GM18867 (cell line): ENCODE results near the gene COPE.
"Not testable (repeated sequence)": the region's sequence is repeated elsewhere in the genome, so short reads cannot be mapped to it uniquely, and the experiment has no call there.

Source experiments
- ATAC-seq: cut with Tn5 transposase; IDR thresholded peaks from one replicate; pipeline ENCODE4 v1.9.1; 2021; ENCODE audit warnings: mild to moderate bottlenecking, moderate library complexity; ENCODE audit not compliant: unreplicated experiment

COPE gene

GRCh38 chr19:18919086-18919899 lies at the start of gene COPE, which contains the start of gene DDX49:
Gene COPE (minus strand): TSS chr19:18919387. CDS start chr19:18919348, 39 bp downstream.
Gene DDX49 (plus strand): TSS chr19:18919715. CDS start chr19:18919742, 27 bp downstream.
- ATAC-seq, result peak; percentile 81

- ATAC-seq, result no peak
Measured at GRCh38 chr19:18967358-18968146, 48.4 kb upstream of the COPE start.

GRCh38 chr19:18966307-18966706 lies 47.1 kb upstream of the COPE start:
- no peak for ATAC-seq

GRCh38 chr19:18964121-18964520 lies 44.9 kb upstream of the COPE start:
- ATAC-seq, result no peak

GRCh38 chr19:18961767-18962620 lies 42.8 kb upstream of the COPE start:
- ATAC-seq, result no peak

- no peak for ATAC-seq
Measured at GRCh38 chr19:18960370-18960769, 41.2 kb upstream of the COPE start.

GRCh38 chr19:18955042-18955441 lies 35.9 kb upstream of the COPE start:
- ATAC-seq, result no peak

GRCh38 chr19:18954094-18954493 lies 34.9 kb upstream of the COPE start:
- ATAC-seq, result no peak

- not testable (repeated sequence) for ATAC-seq
Measured at GRCh38 chr19:18952364-18953003, 33.3 kb upstream of the COPE start.

- ATAC-seq, result no peak
Measured at GRCh38 chr19:18951721-18952281, 32.6 kb upstream of the COPE start.

- no peak for ATAC-seq
Measured at GRCh38 chr19:18949858-18950257, 30.7 kb upstream of the COPE start.

GRCh38 chr19:18948976-18949356 lies 29.8 kb upstream of the COPE start:
- ATAC-seq, result no peak

- no peak for ATAC-seq
Measured at GRCh38 chr19:18948075-18948975, 29.1 kb upstream of the COPE start.

GRCh38 chr19:18946918-18947317 lies 27.7 kb upstream of the COPE start:
- no peak for ATAC-seq

- no peak for ATAC-seq
Measured at GRCh38 chr19:18946335-18946734, 27.1 kb upstream of the COPE start.

- ATAC-seq, result no peak
Measured at GRCh38 chr19:18945297-18945696, 26.1 kb upstream of the COPE start.

- no peak for ATAC-seq
Measured at GRCh38 chr19:18943465-18943864, 24.3 kb upstream of the COPE start.

- no peak for ATAC-seq
Measured at GRCh38 chr19:18942692-18943091, 23.5 kb upstream of the COPE start.

- no peak for ATAC-seq
Measured at GRCh38 chr19:18941628-18942354, 22.6 kb upstream of the COPE start.
